ENCODE results near the gene ZNF319.

The ZNF319 gene

GRCh38 chr16:58018803-58019202, 18.3 kb upstream of the ZNF319 start:
- Histone ChIP-seq H3K4me1 (ENCODE audit: low read length) (no peaks in the 10 kb centered on the region), H3K9me3 (replicated peaks; ENCODE audit: insufficient read depth, low read length) (no peaks in the 10 kb centered on the region), H3K27me3 (replicated peaks; ENCODE audit: insufficient read depth, low read length) (no peaks in the 10 kb centered on the region), H3K36me3 (replicated peaks; ENCODE audit: insufficient read depth, low read length) (no peaks in the 10 kb centered on the region), H2AFZ (ENCODE audit: low read length) (no peak overlapping the region), H3K4me3 (ENCODE audit: low read length) (no peak overlapping the region), H3K4me2 (ENCODE audit: low read depth, low read length) (no peak overlapping the region), H3K27ac (ENCODE audit: low read length) (no peak overlapping the region), H3K9me2 (replicated peaks; ENCODE audit: insufficient read depth, low read length) (no peaks in the 10 kb centered on the region), H3F3A (ENCODE audit: insufficient read depth, low read length) (no peaks in the 10 kb centered on the region), H3K9ac (ENCODE audit: low read length) (no peak overlapping the region), H3K79me2 (ENCODE audit: low read length) (no peaks in the 10 kb centered on the region), H4K20me1 (ENCODE audit: insufficient read depth, low read length) (no peaks in the 10 kb centered on the region)
- TF ChIP-seq, protein P1, sequence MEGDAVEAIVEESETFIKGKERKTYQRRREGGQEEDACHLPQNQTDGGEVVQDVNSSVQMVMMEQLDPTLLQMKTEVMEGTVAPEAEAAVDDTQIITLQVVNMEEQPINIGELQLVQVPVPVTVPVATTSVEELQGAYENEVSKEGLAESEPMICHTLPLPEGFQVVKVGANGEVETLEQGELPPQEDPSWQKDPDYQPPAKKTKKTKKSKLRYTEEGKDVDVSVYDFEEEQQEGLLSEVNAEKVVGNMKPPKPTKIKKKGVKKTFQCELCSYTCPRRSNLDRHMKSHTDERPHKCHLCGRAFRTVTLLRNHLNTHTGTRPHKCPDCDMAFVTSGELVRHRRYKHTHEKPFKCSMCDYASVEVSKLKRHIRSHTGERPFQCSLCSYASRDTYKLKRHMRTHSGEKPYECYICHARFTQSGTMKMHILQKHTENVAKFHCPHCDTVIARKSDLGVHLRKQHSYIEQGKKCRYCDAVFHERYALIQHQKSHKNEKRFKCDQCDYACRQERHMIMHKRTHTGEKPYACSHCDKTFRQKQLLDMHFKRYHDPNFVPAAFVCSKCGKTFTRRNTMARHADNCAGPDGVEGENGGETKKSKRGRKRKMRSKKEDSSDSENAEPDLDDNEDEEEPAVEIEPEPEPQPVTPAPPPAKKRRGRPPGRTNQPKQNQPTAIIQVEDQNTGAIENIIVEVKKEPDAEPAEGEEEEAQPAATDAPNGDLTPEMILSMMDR (IDR thresholded peaks at IDR 0.05; ENCODE audit: low read length): no peak
- TF ChIP-seq EZH2phosphoT487 (IDR thresholded peaks at IDR 0.05; ENCODE audit: low read length) (no peak), EZH2 (optimal IDR thresholded peaks at IDR 0.05; ENCODE audit: low read depth, low read length) (no peak)
- DNase-seq: no peak

GRCh38 chr16:58016840-58017446, 16.5 kb upstream of the ZNF319 start:
- no peaks in the 10 kb centered on the region for H3F3A ChIP-seq (ENCODE audit: insufficient read depth, low read length)
- no peak overlapping the region for H2AFZ ChIP-seq (ENCODE audit: low read length)
- no peak overlapping the region for H3K4me2 ChIP-seq (ENCODE audit: low read depth, low read length)
- H3K27me3 ChIP-seq (replicated peaks; ENCODE audit: insufficient read depth, low read length): no peaks in the 10 kb centered on the region
- H3K4me3 ChIP-seq (ENCODE audit: low read length): no peak overlapping the region
- no peaks in the 10 kb centered on the region for H3K4me1 ChIP-seq (ENCODE audit: low read length)
- DNase-seq: no peak
- no peaks in the 10 kb centered on the region for H3K9me2 ChIP-seq (replicated peaks; ENCODE audit: insufficient read depth, low read length)
- no peaks in the 10 kb centered on the region for H3K79me2 ChIP-seq (ENCODE audit: low read length)
- H3K9me3 ChIP-seq (replicated peaks; ENCODE audit: insufficient read depth, low read length): no peaks in the 10 kb centered on the region
- no peak overlapping the region for H3K9ac ChIP-seq (ENCODE audit: low read length)
- H3K27ac ChIP-seq (ENCODE audit: low read length): no peak overlapping the region
- no peaks in the 10 kb centered on the region for H3K36me3 ChIP-seq (replicated peaks; ENCODE audit: insufficient read depth, low read length)
- no peaks in the 10 kb centered on the region for H4K20me1 ChIP-seq (ENCODE audit: insufficient read depth, low read length)
- TF ChIP-seq EZH2phosphoT487 (IDR thresholded peaks at IDR 0.05; ENCODE audit: low read length) (no peak), EZH2 (optimal IDR thresholded peaks at IDR 0.05; ENCODE audit: low read depth, low read length) (no peak)
- TF ChIP-seq, protein P1 (IDR thresholded peaks at IDR 0.05; ENCODE audit: low read length): no peak

DNA sequence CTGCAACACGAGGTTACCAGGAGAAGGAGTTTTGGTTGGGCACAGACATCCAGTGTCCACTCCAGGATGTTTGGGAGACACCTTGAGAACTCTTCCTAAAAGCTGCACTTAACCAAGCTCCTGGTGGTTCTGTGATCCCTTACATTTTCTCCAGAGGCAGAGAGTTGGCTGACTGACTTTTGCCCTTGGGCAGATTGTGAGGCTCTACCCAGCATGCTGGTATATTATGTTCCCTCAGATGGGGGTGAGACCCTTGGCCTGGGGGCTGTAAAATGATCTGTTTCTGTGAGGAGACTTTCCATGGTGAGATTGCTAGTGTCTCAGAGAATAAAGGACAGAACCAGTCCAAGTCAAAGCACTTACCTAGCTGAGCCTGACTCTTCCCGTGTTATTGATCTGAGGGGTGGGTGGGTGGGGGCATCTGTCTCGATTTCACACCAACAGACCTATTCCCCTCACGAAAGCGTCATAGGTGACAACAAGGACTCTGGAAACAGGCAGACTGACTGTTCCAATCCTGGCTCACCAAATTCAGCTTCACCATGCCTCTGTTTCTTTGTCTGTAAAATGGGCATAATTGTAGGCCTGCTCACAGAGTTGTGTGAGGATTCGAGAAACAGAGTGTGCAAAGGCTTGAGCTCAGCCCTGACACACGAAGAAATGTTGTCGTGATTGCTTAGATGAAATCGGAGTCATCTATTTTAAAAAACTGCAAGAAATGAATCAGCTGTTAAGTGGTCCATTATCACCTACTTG, 12.9 kb upstream of the ZNF319 start:
- Histone ChIP-seq H2AFZ (ENCODE audit: low read length) (no peak overlapping the region), H3K27ac (ENCODE audit: low read length) (no peak overlapping the region), H3K79me2 (ENCODE audit: low read length) (no peaks in the 10 kb centered on the region), H3K4me3 (ENCODE audit: low read length) (no peak overlapping the region), H3F3A (ENCODE audit: insufficient read depth, low read length) (no peaks in the 10 kb centered on the region), H3K9me3 (replicated peaks; ENCODE audit: insufficient read depth, low read length) (no peaks in the 10 kb centered on the region), H3K4me2 (ENCODE audit: low read depth, low read length) (no peak overlapping the region), H4K20me1 (ENCODE audit: insufficient read depth, low read length) (no peaks in the 10 kb centered on the region), H3K4me1 (ENCODE audit: low read length) (no peaks in the 10 kb centered on the region), H3K36me3 (replicated peaks; ENCODE audit: insufficient read depth, low read length) (no peaks in the 10 kb centered on the region), H3K9me2 (replicated peaks; ENCODE audit: insufficient read depth, low read length) (no peaks in the 10 kb centered on the region), H3K27me3 (replicated peaks; ENCODE audit: insufficient read depth, low read length) (no peaks in the 10 kb centered on the region), H3K9ac (ENCODE audit: low read length) (no peak overlapping the region)
- TF ChIP-seq EZH2phosphoT487 (IDR thresholded peaks at IDR 0.05; ENCODE audit: low read length): no peak
- TF ChIP-seq, protein P1 (IDR thresholded peaks at IDR 0.05; ENCODE audit: low read length): no peak
- TF ChIP-seq EZH2 (optimal IDR thresholded peaks at IDR 0.05; ENCODE audit: low read depth, low read length): no peak
- no peak for DNase-seq
